Hematopoietic multipotent progenitor cell treated with erythropoietin and hydrocortisone succinate and interleukin-3 and kit ligand, for 15 days (in vitro differentiated cells): ENCODE data around the gene NHERF2.
A peak's percentile ranks its signal among the peaks of the same experiment; 100 is the strongest.

Source experiments
- DNase-seq: peaks from one replicate; pipeline ENCODE4 v3.0.0-alpha.2; 2015; ENCODE audit warnings: low spot score

Gene NHERF2

DNA sequence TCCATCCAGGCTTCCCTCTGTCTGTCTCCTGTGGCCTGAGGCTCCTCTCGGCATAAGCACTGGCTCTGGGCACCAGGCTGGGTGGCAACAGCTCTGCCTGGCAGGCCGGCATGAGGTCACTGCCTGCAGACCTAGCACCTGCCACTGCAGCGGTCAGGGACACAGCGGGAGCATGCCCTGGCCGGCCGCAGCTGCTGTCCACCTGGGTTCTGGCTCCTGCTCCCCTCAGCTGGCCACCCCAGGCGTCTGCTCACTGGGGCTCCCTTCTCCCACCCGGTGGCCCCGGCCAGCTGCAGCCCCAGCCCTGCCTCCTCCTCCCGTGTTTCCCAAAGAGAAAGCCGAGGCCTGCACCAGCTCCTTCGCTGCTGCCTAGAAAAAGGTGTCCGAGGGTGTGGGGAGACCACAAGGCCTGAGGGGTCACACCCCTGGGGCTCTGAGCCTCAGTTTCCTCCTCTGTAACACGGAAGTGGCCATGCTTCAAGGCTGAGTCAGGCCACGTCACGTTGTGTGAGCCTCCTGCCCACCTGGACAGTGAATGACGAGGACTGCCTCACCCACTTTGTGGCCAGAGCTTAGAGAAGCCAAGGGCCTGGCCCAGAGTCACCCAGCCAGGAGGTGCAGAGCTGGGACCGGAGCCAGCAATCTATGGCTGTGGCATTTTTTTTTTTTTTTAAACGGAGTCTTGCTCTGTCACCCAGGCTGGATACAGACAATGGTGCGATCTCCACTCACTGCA, 14.3 kb downstream of the NHERF2 start:
- DNase-seq = no peak

DNA sequence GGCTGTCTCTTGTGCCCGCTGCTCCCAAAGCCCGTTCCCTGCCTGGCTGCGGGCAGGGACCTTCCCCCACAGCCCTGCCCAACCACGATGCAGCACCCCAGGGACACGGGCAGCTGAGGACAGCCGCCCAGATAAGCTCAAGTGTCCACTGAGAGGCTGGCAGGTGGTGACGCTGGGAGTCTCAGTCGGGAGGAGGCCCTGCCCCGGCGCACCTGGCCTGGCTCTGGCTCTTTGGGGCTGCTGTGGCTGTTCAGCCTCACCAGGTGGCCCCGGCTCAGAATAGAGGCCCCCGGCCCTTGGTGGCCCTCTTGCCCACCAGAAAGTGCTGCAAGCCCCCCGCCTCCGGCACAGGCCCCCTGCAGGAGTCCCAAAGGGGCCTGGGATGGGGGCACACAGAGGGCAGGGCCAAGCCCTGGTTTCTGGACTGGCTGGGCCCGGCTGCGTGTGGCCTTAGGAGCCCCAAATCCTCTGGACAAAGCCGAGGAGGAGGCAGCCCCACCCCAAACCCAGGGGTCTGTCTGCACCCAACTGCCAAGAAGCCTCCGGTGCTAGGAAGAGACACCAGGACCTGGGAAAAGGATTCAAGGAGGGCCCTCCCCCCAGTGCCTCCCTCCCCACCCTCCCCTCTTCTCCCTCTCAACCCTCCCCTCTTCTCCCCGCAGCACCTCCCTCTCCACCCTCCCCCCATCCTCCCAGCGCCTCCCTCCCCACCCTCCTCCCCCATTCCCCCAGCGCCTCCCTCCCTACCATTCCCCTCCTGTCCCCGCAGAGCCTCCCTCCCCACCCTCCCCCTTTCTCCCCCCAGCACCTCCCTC, 15.7 kb downstream of the NHERF2 start:
- no peak for DNase-seq

DNA sequence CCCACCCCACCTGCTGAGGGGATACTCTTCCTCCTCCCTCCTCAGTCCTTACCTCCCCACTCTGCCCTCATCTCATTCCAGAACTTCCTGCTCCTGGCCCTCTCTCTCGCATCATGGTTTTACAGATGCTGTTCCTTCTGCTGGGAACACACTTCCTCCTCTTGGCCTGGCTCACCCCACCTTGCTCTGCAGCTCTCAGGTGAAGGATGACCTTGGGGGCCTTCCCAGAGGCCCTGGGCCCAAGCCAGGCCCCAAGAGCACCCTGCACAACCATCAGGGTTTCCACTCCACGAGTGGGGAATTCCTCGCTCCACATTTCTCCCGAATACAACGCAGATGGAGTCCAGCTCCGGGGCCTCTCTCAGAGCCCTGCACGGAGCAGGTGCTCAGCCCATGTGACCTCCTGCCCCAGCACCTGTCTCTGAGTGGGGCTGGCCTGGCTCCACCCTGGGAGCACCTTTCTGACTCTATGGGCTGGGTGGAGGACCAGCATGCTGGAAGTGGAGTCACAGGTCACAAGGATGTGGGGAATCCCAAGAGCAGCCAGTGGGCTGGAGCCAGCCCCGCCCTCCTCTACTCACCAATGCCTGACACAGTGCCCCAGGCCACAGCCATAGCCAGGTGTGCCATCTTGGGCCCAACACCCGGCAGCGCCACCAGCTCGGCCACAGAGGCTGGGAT, 16.4 kb downstream of the NHERF2 start:
- DNase-seq = no peak

DNA sequence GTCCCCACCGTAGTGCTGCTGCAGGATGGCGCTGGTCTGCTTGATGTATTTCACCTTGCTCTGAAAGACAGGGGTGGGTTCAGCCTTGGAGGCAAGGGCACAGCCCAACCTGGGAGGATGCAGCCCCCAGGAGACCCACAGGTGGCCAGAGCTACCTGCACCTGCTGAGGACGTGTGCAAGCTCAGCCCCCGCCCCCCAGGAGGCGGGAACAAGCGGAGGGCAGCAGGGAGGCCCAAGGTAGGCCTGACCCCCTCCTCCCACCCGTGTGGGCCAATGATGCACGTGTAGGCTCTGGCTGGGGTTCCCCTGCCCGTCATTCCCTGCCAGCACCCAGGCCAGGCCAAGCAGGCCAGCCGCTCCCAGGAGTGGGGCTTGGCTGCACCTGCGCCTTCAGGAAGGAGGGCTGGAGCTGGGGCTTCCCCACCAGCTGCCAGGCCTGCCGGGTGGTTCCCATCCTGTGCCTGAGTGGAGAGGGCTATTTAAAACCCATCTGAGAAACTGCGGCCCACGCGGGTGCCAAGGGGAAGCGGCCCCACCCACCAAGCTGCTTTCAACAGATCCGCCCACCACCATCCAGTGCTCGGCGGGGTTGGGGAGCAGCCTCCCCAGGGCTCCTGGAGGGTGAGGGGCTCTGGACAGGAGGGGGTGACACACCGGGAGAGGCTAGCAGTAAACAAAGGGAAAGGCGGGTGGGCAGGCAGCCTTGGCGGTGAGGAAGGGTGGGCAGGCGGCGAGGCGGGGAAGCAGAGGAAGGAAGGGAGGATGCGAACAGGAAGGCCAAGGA, 17.2 kb downstream of the NHERF2 start:
- DNase-seq = no peak

DNA sequence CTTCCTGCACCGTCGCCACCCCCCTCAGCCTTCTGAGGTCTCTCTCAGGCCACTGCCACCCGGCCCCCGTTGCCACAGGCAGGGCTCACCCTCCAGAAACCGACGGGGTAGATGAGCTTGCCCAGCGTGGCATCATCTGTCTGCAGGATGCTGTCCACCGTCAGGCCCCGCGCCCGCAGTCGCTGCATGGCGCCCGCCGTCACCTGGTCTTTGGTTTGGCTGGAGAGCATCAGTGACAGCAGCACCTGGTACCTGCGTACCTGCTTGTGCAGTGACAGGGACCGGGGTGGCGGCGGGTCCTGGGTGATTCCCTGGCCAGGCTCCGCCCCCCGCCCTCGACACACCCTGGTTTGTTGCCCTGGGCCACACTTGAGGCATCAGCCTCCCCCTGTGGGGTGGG, 17.8 kb downstream of the NHERF2 start:
- DNase-seq = no peak

DNA sequence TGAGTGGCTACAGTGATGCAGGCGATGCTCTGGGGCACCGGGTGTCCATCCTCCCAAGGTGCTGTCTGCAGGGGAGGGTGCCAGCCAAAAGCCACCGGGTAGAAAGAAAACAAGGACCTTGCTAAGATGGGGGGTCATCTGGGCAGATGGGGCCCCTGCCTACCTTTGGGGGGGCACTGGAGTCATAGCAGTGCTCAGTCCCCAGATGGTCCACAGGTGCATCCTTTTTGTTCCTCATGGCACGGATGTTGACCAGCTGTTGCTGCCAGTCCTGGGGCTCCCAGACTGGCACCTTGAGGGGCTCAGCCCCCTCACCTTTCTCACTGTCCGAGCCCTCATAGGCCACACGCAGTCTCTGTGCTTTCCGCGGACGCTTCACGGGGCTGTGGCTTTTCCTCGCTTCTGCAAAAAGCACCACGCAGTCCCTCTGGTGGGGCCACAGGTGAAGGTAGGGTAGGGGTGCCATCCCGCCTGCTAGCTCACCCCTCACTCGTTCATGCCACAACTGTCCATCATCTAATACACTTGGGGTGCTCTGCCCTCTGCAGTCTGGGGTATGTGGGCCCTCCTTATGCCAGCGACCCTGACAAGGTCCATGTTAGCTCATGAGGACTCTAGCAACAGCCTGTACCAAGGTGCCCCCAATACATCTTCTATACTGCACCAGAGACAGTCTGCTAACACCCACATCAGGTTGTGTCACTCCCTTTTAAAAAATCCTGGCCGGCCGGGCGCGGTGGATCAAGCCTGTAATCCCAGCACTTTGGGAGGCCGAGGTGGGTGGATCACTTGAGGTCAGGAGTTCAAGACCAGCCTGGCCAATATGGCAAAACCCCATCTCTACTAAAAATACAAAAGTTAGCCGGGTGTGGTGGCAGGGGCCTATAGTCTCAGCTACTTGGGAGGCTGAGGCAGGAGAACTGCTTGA, 19.5 kb downstream of the NHERF2 start:
- DNase-seq = no peak

DNA sequence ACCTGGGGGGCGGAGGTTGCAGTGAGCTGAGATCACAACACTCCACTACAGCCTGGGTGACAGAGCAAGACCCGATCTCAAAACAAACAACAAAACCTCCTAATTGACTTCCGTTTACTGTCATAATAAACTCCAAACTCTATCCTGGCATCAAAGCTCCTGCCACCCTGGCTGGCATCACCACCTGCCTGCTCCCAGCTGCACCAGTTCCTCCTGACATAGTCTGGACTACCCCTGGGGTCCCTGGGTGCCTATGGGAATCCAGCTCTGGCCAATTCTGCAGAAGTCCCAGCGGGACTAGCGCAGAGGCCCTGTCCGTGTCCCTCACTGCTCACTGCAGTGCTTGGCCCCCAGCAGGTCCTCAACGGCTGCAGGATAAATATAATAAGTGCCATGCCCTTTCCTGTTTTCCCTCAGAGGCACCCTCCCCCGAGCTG, 20.2 kb downstream of the NHERF2 start:
- DNase-seq = no peak

DNA sequence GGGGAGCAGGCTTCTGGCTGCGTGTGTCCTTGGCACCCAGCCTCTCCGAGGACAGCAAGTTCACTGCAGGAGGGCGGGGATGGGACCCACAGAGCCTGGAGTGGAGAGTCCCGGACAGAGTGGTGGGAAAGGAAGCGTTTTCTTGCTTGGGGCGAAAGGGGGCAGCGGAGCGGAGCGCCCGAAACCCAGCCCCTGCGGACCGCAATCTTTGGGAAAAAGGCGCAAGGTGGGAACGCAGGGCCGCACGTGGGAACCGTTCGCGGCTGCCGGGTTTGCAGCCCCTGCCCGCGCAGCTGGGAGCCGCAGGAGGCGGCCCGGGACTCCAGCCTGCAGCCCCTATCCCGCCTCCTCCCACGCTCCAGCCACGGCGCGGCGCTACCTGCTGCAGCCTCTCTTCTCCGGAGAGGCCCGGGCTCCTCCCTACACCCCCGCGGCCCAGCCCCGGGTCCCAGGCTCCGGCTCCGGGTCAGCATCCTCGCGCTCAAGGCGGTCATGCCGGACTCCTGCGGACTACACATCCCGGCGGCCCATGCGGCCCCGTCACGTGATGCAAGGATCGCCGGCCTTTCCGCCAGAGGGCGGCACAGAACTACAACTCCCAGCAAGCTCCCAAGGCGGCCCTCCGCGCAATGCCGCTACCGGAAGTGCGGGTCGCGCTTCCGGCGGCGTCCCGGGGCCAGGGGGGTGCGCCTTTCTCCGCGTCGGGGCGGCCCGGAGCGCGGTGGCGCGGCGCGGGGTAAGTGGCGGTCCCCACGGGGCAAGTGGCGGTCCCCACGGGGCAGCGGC, 20.8 kb downstream of the NHERF2 start, which contains the start of the genes NTHL1 and TSC2:
TSS of gene NTHL1 (minus strand) at position 505 of the 786 bp plus-strand sequence. CDS start at position 494, 11 bp downstream.
TSS of gene TSC2 (plus strand) at position 656 of the 786 bp plus-strand sequence. CDS start 631 bp downstream, outside the sequence.
- DNase-seq = peak; percentile 96

DNA sequence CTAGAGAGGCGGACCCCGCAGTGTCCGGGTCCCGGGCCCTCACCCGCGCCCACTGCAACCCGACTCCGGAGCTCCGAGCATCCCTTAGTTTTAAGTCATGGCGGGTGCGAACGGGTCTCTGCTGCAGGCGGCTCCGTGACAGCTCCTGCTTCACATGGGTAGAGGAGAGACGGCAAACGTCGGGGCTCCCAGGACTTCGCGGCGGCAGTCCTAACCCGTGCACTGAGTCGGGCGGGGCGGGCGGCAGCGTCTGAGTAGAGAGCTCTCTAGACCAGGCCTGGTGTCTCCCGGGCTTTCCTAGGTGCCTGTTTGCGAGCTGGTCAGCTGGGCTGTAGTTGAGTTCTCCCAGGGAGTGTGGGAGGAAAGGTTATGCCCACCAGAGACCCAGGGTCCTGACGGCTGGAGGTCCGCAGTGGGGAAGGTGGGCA, 21.4 kb downstream of the NHERF2 start:
- DNase-seq = peak; percentile 24

DNA sequence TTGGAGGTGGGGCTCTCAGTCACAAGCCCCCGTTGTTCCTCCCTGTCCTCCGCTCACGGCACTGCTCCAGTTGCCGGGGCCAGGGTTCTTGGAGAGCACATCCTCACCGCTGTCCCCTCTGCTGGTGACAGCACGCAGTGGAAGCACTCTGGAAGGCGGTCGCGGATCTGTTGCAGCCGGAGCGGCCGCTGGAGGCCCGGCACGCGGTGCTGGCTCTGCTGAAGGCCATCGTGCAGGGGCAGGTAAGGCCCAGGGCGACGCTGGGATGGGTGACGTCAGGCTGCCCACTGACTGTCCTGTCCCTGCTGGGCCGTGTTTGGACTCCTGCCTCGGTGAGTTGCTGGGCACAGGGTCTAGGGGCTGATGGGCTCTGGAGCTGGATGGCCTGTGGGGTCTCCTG, 26.5 kb downstream of the NHERF2 start:
- DNase-seq = no peak

DNA sequence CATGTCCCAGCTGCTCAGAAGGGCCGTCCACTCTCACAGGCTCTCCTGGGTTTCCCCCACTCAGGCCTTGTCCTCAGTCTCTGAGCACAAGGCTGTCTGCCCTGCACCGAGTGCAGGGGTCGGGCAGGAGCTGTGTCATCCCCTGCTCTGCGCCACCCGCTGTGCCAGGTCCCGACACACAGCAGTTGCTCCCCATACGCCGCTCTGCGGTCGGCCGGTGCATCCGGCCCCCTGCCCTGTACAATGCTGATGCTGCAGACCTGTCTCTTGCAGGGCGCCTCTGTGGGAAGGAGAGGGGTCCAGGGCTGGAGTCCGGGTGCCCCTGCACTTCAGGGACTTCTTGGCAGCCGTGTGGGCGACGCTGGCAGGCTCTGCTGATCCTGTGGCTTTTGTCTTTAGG, 27.2 kb downstream of the NHERF2 start:
- DNase-seq = no peak

DNA sequence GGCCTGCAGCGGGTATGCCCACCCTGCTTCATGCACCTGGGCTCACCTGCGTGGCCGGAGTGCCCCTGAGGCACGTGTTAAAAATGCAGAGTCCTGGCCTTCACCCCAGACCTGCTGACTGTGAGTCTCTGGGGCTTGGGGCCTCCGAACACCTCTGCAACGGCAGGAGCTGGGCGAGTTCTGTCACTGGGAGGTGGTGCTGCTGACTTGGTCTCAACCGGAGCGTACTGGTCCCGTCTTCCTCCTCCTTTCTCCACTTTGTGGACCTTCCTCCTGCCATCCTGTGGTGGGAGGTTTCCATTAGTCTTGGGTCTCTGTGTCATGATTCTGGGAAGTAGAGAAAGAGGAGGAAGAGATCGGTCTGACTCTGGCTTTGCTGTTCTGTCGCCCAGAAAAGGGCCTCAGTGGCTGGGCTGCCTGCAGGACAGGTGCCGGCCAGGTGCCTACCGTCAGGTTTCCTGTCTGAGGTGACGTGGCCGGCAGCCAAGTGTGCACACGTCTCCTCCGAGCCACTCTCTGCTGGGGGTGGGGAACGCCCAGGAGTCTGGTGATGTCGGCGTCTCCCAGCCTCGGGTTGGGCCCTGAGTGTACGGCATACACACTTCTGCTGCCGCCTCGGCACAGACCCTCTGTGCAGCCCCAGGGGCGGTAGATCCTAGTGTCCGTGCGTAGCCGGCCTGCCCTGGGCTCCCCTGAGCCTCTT, 28.0 kb downstream of the NHERF2 start:
- no peak for DNase-seq

DNA sequence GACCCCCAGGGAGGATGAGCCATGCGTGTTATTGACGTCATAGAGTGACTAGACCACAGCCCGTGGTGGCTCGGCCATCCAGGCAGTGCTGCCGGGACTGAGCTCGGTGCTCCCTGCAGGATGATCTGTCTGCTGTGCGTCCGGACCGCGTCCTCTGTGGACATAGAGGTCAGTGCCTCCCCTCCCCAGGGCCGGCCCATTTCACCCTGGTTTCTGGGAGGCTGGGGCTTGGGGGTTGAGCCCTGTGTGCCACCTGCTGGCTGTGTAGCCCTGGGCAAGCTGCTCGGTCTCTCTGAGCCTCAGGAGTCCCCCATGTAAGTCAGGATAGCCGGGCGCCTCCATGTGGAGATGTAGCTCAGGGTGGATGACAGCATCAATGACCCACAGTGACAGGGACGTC, 29.4 kb downstream of the NHERF2 start:
- no peak for DNase-seq

DNA sequence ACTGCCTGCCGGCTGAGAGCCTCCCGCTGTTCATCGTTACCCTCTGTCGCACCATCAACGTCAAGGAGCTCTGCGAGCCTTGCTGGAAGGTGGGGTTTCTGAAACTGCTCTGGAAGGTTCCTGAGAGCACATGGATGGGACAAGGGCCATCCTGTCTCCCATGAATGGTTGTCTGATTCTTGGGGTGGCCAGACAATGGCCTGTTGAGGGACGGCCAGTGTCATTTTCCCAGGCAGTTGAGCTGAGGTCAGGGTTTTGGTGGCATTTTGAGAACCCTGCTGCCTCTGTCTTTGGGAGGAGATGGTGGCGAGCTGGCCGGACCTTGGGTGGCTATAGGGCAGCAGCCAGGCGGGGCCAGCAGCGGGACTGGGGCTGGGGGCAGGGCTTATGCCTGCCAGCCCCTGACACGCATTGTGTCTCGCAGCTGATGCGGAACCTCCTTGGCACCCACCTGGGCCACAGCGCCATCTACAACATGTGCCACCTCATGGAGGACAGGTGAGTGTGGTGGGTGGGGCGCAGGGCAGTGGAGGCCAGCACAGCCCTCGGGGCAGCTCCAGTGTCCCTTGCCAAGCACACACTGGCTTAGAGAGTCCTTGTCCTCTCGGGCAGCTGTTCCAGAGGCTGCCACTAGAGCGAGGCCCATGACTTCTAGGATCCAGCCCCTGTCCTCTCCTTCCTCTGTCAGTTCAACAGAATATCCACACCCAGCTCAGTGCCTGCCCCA, 30.1 kb downstream of the NHERF2 start:
- no peak for DNase-seq

DNA sequence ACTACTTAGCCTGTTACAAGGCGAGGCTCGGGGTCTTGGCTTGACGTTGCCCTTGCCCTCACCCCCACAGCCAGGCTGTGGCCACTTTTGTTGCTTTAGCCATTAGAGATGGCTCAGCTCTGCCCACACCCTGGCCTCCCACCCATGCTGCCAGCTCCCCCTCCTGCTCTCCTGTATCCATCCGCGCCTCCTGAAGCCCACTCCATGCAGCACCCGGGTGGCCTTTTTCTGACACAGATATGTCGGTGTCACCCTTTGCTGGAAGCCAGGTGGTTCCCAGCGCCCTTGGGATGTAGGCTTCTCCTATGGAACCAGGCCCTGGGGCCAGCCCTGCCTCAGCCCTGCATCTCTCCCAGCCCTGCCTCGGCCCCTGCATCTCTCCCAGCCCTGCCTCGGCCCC, 30.7 kb downstream of the NHERF2 start:
- no peak for DNase-seq

DNA sequence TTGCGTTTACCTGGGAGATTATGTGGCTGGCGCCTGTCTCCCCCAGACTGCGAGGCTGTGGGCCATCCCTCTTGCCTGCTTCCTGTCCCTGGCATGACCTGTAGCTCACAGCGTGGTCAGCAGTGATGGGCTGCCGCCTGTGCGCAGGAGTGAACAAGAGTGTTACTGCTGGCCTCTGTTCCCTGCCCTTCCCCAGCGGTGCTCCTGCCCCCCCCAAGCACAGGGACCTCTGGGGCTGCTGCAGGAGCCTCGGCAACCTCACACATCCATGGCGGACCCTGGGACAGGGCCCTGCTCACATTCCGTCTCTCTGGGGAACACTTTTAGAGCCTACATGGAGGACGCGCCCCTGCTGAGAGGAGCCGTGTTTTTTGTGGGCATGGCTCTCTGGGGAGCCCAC, 31.7 kb downstream of the NHERF2 start:
- DNase-seq = no peak

DNA sequence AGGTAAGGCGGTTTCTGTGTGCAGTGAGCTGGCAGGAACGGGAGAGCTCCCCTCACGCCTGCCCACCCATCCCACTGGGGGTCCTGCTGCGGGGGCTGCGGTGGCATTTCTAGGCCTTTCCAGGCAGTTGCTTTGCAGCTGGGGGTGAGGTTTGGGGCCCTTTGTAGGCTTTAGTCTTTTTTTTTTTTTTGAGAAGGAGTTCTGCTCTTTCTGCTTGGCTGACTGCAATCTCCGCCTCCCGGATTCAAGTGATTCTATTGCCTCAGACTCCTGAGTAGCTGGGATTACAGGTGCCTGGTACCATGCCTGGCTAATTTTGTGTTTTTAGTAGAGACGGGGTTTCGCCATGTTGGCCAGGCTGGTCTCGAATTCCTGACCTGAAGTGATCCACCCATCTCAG, 32.2 kb downstream of the NHERF2 start:
- no peak for DNase-seq

DNA sequence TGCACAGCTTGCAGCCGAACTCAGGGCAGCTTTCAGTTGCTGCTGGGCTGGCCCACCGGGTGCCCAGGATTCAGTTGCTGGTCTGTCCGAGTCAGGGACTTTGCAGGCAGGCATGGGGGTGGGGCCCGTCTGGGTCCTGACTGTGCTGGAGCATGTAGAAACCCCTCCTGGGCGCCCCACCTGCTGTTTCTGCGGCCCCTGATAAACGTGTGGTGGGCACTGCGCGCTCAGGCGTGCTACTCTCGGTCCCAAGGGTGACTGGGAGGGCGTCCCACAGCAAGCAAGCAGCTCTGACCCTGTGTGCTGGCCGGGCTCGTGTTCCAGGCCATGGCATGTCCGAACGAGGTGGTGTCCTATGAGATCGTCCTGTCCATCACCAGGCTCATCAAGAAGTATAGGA, 33.6 kb downstream of the NHERF2 start:
- no peak for DNase-seq

DNA sequence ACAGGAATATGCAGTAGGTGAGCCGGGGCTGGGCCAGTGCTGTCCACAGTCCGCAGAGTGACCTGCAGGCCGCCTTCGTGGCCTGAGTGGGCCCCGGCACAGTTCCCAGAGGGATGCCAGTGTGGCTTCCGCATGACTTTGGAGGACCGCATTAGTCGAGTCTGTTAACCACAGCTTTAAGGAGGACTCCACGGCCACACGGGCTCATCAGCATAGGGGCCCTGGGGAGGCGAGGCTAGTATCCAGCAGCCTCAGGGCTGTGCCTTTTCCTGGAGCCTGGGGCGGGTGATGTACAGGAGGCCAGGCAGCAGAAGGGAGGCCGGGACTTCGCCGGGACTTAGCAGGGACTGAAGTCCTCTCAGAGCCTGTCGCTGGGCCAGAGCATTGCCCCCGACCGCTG, 34.3 kb downstream of the NHERF2 start:
- DNase-seq = no peak
